Neural progenitor cell (in vitro differentiated cells): ENCODE results near the gene CTIF. TPM values are rescaled to one million over a fixed set of nuclear protein-coding genes. Genes with fewer than 3 reads are reported as not detected.
A peak's percentile ranks its signal among the peaks of the same experiment; 100 is the strongest.

Experiments used
- DNase-seq: peaks from one replicate; pipeline ENCODE4 v3.0.0-alpha.2; 2016; ENCODE audit warnings: low spot score
- H2AFZ ChIP-seq: fragments of 200-600 bp; sonication (generic); replicated peaks from 2 replicates; pipeline ENCODE4 v1.6.1; 2016; ENCODE audit warnings: antibody characterized with exemption
- H3F3A ChIP-seq: fragments of 200-600 bp; sonication (generic); 2 replicates; pipeline ENCODE4 v1.6.1; 2016; ENCODE audit warnings: antibody characterized with exemption, low read depth
- H3K27ac ChIP-seq: fragments of 200-600 bp; sonication (generic); 2 replicates; pipeline ENCODE4 v1.5.1; 2016; ENCODE audit warnings: mild to moderate bottlenecking
- H3K27me3 ChIP-seq: fragments of 200-600 bp; sonication (generic); 2 replicates; pipeline ENCODE4 v1.6.1; 2016; ENCODE audit warnings: mild to moderate bottlenecking, moderate library complexity
- H3K36me3 ChIP-seq: fragments of 200-600 bp; sonication (generic); 2 replicates; pipeline ENCODE4 v1.5.1; 2016
- H3K4me1 ChIP-seq: fragments of 200-600 bp; sonication (generic); 2 replicates; pipeline ENCODE4 v1.6.1; 2016; ENCODE audit warnings: mixed run types
- H3K4me2 ChIP-seq: fragments of 200-600 bp; sonication (generic); 2 replicates; pipeline ENCODE4 v1.6.1; 2016
- H3K4me3 ChIP-seq: fragments of 200-600 bp; sonication (generic); 2 replicates; pipeline ENCODE4 v1.5.1; 2016
- H3K79me2 ChIP-seq: fragments of 200-600 bp; sonication (generic); 2 replicates; pipeline ENCODE4 v1.6.1; 2016; ENCODE audit warnings: low read depth
- H3K9ac ChIP-seq: fragments of 200-600 bp; sonication (generic); 2 replicates; pipeline ENCODE4 v1.6.1; 2016
- H3K9me3 ChIP-seq: fragments of 200-600 bp; sonication (generic); 2 replicates; pipeline ENCODE4 v1.5.1; 2016; ENCODE audit warnings: low read depth
- H4K20me1 ChIP-seq: fragments of 200-600 bp; sonication (generic); 2 replicates; pipeline ENCODE4 v1.6.1; 2016; ENCODE audit warnings: low read depth
- H3K27ac Mint-ChIP-seq: 3 replicates; pipeline ENCODE4 v1.8.0; 2021; ENCODE audit warnings: mixed read lengths
- H3K27me3 Mint-ChIP-seq: 2 replicates; pipeline ENCODE4 v1.8.0; 2022; ENCODE audit warnings: low read depth, mild to moderate bottlenecking, inconsistent platforms, moderate library complexity, mixed read lengths; ENCODE audit not compliant: insufficient read depth
- H3K36me3 Mint-ChIP-seq: 3 replicates; pipeline ENCODE4 v1.8.0; 2021; ENCODE audit warnings: mixed read lengths
- H3K4me1 Mint-ChIP-seq: 3 replicates; pipeline ENCODE4 v1.8.0; 2021; ENCODE audit warnings: mixed read lengths
- H3K4me3 Mint-ChIP-seq: 3 replicates; pipeline ENCODE4 v1.8.0; 2021; ENCODE audit warnings: mild to moderate bottlenecking, moderate library complexity, mixed read lengths
- H3K9me3 Mint-ChIP-seq: 3 replicates; pipeline ENCODE4 v1.8.0; 2020; ENCODE audit warnings: mixed read lengths
- CTCF ChIP-seq: fragments of 200-600 bp; sonication (generic); IDR thresholded peaks from 2 replicates; pipeline ENCODE4 v1.5.1; 2017; ENCODE audit warnings: antibody characterized with exemption, mild to moderate bottlenecking
- EZH2 ChIP-seq: fragments of 200-600 bp; sonication (generic); IDR thresholded peaks from 2 replicates; pipeline ENCODE4 v1.6.1; 2017; ENCODE audit warnings: antibody characterized with exemption, mild to moderate bottlenecking, moderate library complexity
- EZH2phosphoT487 ChIP-seq: fragments of 200-600 bp; sonication (generic); IDR thresholded peaks from 2 replicates; pipeline ENCODE4 v1.6.1; 2017; ENCODE audit warnings: antibody characterized with exemption
- total RNA-seq: library from RNA; depleted of rRNA; stranded (reverse); fragments of >200 nt; gene quantifications from 2 replicates; pipeline ENCODE4 v1.2.3, GENCODE V29; 2015; ENCODE audit warnings: low replicate concordance

CTIF gene
- total RNA-seq, 1 donor from 2014 or later = 17.6 TPM

- TF ChIP-seq CTCF (no peak), EZH2phosphoT487 (no peak), EZH2 (no peak)
- no peaks in the 10 kb centered on the region for H3K27me3 ChIP-seq
- no peaks in the 10 kb centered on the region for H3K4me1 ChIP-seq
- H3K9me3 ChIP-seq = no peaks in the 10 kb centered on the region
- Mint-ChIP-seq H3K4me1 (no peaks in the 10 kb centered on the region), H3K4me3 (no peak overlapping the region), H3K9me3 (no peaks in the 10 kb centered on the region), H3K27ac (peak overlapping the region; percentile 82), H3K27me3 (peaks cover 2% of the 10 kb centered on the region), H3K36me3 (no peaks in the 10 kb centered on the region)
- H3K4me2 ChIP-seq = no peak overlapping the region
- H2AFZ ChIP-seq = no peak overlapping the region
- H3K36me3 ChIP-seq = no peaks in the 10 kb centered on the region
- H3F3A ChIP-seq = no peaks in the 10 kb centered on the region
- no peak overlapping the region for H3K27ac ChIP-seq
- H3K79me2 ChIP-seq = no peaks in the 10 kb centered on the region
- H3K9ac ChIP-seq = no peak overlapping the region
- no peak for DNase-seq
- no peak overlapping the region for H3K4me3 ChIP-seq
- H4K20me1 ChIP-seq = no peaks in the 10 kb centered on the region
Observed at GRCh38 chr18:48695671-48696070, 156.8 kb downstream of the CTIF start.

- Histone ChIP-seq H4K20me1 (no peaks in the 10 kb centered on the region), H3K79me2 (no peaks in the 10 kb centered on the region), H3K36me3 (no peaks in the 10 kb centered on the region), H3K27ac (no peak overlapping the region), H2AFZ (no peak overlapping the region), H3K4me3 (no peak overlapping the region), H3K4me1 (no peaks in the 10 kb centered on the region), H3K27me3 (no peaks in the 10 kb centered on the region), H3K4me2 (no peak overlapping the region), H3K9me3 (no peaks in the 10 kb centered on the region), H3K9ac (no peak overlapping the region), H3F3A (no peaks in the 10 kb centered on the region)
- peaks cover 2% of the 10 kb centered on the region for H3K27me3 Mint-ChIP-seq
- H3K9me3 Mint-ChIP-seq = no peaks in the 10 kb centered on the region
- TF ChIP-seq CTCF (no peak), EZH2phosphoT487 (no peak), EZH2 (no peak)
- H3K36me3 Mint-ChIP-seq = no peaks in the 10 kb centered on the region
- H3K4me3 Mint-ChIP-seq = no peak overlapping the region
- H3K4me1 Mint-ChIP-seq = no peaks in the 10 kb centered on the region
- DNase-seq = no peak
- no peak overlapping the region for H3K27ac Mint-ChIP-seq
Observed at GRCh38 chr18:48696218-48696617, 157.4 kb downstream of the CTIF start.

GRCh38 chr18:48697441-48697840, 158.6 kb downstream of the CTIF start:
- Histone ChIP-seq H4K20me1 (no peaks in the 10 kb centered on the region), H2AFZ (no peak overlapping the region), H3K4me2 (no peak overlapping the region), H3K27ac (no peak overlapping the region), H3K9ac (no peak overlapping the region), H3K9me3 (no peaks in the 10 kb centered on the region), H3K79me2 (no peaks in the 10 kb centered on the region), H3K36me3 (no peaks in the 10 kb centered on the region), H3F3A (no peaks in the 10 kb centered on the region), H3K27me3 (no peaks in the 10 kb centered on the region), H3K4me1 (no peaks in the 10 kb centered on the region), H3K4me3 (no peak overlapping the region)
- peaks cover 7% of the 10 kb centered on the region for H3K4me1 Mint-ChIP-seq
- no peaks in the 10 kb centered on the region for H3K36me3 Mint-ChIP-seq
- TF ChIP-seq EZH2 (no peak), CTCF (no peak), EZH2phosphoT487 (no peak)
- no peaks in the 10 kb centered on the region for H3K9me3 Mint-ChIP-seq
- no peak for DNase-seq
- H3K27me3 Mint-ChIP-seq = peaks cover 2% of the 10 kb centered on the region
- no peak overlapping the region for H3K4me3 Mint-ChIP-seq
- H3K27ac Mint-ChIP-seq = no peak overlapping the region

- Histone ChIP-seq H3K4me1 (no peaks in the 10 kb centered on the region), H3K9ac (no peak overlapping the region), H4K20me1 (no peaks in the 10 kb centered on the region), H3K9me3 (no peaks in the 10 kb centered on the region), H3K4me2 (no peak overlapping the region), H2AFZ (no peak overlapping the region), H3F3A (no peaks in the 10 kb centered on the region), H3K27ac (no peak overlapping the region), H3K4me3 (no peak overlapping the region), H3K27me3 (no peaks in the 10 kb centered on the region), H3K36me3 (no peaks in the 10 kb centered on the region), H3K79me2 (no peaks in the 10 kb centered on the region)
- no peaks in the 10 kb centered on the region for H3K36me3 Mint-ChIP-seq
- no peak for TF ChIP-seq EZH2phosphoT487
- TF ChIP-seq EZH2 = no peak
- no peak for TF ChIP-seq CTCF
- H3K27ac Mint-ChIP-seq = no peak overlapping the region
- peaks cover 18% of the 10 kb centered on the region for H3K4me1 Mint-ChIP-seq
- no peak for DNase-seq
- H3K27me3 Mint-ChIP-seq = peaks cover 2% of the 10 kb centered on the region
- H3K9me3 Mint-ChIP-seq = no peaks in the 10 kb centered on the region
- H3K4me3 Mint-ChIP-seq = no peak overlapping the region
Observed at GRCh38 chr18:48698707-48699106, 159.9 kb downstream of the CTIF start.
